Activated T-cell treated with anti-CD3 and anti-CD28 coated beads for 48 hours (primary cell): ENCODE data around the gene LETM1.

Experiments used
- DNase-seq: peaks from one replicate; pipeline ENCODE4 v3.0.0-alpha.2; 2020; ENCODE audit warnings: low read depth

Gene LETM1

DNA sequence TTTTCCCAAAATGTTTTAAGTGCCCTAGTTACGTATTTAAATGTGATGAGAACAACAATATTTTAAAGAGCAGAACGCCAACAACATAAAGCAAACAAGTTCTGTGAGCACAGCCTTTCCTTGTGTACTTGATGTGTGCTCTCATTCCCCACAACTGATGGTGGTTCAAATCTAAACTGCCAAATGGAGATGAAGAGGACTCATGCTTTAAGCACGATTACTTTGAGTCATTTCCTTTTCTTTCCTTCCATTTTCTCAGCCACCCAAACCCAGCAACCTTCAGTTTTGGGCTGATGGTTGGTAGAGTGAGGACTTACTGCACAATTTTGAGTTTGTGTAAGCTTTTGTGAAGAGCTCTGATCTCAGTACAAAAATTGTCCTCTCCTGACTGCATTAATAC is 16.9 kb upstream of the LETM1 start:
- DNase-seq = no peak

DNA sequence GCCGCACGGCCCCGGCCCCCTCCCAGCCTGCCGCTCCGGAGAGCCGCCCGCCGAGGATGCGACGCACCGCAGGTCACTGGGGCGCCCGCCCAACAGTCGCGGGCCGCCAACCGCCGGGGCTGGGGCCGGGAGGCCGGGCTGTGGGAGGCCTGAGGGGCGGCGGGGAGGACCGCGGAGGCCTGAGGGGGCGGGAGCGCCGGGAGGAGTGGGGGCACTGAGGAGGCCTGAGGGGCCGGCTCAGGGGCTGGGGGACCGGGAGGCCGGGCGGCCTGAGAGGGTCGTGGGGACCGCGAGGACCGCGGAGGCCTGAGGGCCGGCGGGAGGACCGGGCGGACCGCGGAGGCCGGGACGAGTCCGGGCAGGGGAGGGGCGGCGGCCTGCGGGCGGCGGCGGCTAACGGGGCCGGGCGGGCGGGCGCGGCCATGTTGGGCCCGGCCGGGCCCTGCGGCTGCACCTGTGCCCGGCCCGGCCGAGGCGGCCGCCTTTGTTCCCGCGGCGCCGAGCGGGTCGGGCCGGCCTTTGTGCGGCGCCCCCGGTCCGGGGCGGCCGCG is 15.6 kb upstream of the LETM1 start:
- DNase-seq = no peak

DNA sequence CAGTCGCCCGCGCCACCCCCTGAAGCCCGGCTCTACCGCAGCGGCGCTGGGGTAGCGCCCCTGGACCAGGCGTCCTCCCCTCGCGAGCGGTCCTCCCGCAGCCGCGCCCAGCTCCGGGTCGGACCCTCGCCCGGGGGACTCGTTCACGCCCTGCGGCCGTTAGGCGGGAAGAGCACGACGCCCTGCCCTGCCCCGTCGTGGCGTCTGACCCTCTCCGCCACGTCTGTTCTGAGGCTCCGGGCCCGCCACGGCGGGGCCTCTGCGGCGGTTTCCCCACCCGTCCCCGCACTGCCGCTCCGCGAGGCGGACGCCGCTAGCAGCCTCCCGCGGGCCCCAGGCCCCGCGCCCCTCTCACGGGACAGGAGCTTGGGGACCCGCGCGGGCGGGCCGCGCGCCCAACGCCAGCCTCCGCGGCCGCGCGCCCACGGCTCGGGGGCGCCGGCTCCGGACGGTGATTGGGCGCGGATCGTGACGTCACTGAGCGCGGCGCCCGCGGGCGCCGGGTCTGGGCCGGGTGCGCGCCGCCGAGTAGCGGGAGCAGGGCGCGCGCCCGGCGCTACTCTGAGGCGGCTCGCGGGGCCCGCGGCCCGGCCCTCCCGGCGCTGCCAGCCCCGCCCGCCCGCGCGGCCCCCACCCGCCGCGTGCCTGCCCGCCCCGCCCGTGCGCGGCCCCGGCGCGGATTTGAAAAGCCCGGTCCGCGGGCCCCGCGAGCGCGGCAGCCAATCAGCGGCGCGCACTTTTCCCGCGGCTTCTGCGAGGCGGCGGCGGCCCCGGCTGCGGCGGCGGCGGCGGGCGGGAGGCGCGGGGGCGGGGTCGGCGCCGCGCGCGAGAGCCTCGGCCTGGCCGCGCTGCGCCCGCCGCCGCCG is 14.9 kb upstream of the LETM1 start, which contains the start of gene NSD2:
Gene NSD2 (plus strand): TSS at position 816 of the 866 bp plus-strand sequence. CDS start 29,262 bp downstream, outside the sequence.
- DNase-seq = peak; percentile 95

DNA sequence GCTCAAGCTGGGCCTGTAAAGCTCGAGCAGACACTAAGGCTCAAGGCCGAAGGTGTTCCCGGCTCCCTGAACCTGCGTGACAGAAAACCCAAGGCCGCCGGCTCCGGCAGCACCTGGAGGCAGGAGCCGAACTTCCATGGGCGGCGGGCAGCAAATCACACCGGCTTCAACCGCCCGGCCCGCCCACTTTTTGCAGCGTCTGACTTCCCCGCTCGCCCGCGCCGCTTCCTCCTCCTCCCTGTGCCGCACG is 14.3 kb upstream of the LETM1 start:
- peak; percentile 81 for DNase-seq

DNA sequence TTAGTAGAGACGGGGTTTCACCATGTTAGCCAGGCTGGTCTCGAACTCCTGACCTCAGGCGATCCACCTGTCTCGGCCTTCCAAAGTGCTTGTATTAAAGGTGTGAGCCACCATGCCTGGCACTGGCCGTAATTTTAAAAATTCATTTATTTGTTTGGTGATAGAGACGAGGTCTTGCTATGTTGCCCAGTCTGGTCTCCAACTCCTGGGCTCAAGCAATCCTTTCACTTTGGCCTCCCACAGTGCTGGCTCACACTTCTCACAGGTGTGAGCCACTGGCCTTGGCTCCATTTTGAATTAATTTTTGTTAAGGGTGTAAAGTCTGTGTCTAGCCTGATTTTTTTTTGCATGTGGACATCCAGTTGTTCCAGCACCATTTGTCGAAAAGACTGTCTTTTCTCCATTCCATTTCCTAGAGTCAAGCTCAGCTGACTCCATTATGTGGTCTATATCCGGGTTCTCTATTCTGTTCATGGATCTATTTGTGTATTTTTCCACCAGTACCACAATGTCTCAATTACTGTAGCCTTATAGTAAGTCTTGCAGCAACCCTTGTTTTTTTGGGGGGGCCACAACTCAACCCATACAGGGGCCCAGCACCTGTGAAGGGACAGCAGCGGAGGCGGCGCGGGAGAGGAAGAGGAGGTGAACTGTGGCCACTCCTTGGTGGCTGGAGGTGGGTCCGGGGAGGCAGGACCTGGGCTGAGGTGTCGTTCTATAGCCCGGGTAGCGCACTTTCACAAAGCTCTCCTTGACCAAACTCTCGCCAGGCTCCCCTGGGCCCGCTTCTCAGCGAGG is 13.8 kb upstream of the LETM1 start:
- DNase-seq = no peak

DNA sequence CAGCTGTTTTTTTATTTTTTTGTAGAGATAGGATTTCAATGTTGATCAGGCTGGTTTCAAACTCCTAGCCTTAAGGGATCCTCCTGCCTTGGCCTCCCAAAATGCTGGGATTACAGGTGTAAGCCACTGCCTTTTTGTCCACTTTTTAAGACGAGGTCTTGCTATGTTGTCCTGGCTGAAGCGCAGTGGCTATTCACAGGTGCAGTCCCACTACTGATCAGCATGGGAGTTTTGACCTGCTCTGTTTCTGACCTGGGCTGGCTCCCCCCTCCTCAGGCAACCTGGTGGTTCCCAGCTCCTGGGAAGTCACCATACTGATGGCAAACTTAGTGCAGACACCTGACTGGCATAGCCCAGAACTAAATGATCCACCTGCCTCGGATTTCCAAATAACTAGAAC is 13.0 kb upstream of the LETM1 start:
- DNase-seq = no peak

DNA sequence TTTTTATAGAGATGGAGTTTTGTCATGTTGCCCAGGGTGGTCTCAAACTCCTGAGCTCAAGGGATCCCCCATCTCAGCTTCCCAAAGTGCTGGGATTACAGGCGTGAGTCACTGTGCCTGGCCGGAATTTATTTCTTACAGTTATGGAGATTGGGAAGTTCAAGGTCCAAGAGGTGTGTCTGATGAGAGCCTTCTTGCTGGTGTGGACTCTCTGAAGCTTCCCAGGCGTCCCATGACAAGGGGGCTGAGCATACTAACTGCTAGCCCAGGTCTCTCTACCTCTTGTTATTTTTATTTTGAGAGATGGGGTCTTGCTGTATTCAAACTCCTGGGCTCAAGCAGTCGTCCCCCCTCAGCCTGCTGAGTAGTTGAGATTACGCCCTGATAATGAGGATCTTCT is 12.3 kb upstream of the LETM1 start:
- DNase-seq = no peak

DNA sequence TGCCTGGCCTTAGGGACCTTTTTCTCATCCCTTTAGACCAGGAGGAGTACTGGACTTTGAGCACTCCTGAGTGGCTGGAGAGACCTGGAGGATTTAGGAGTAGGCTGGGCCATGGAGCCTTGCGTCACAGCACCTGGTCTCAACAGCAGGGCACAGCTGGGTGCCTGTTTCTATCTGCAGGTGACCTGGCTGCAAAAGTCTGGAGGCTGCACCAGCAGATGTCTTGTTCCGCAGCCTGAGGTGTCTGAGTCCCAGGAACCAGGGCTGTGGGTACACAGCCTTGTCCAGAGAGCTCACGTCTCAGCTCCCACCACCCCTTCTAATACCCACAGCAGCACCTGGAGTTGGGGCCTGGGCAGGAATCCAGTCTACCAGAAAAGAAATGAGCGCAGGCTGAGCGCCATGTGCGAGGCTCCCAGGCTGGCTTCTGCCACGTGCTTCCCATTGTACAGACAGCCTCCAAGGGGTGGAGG is 10.3 kb upstream of the LETM1 start:
- no peak for DNase-seq

DNA sequence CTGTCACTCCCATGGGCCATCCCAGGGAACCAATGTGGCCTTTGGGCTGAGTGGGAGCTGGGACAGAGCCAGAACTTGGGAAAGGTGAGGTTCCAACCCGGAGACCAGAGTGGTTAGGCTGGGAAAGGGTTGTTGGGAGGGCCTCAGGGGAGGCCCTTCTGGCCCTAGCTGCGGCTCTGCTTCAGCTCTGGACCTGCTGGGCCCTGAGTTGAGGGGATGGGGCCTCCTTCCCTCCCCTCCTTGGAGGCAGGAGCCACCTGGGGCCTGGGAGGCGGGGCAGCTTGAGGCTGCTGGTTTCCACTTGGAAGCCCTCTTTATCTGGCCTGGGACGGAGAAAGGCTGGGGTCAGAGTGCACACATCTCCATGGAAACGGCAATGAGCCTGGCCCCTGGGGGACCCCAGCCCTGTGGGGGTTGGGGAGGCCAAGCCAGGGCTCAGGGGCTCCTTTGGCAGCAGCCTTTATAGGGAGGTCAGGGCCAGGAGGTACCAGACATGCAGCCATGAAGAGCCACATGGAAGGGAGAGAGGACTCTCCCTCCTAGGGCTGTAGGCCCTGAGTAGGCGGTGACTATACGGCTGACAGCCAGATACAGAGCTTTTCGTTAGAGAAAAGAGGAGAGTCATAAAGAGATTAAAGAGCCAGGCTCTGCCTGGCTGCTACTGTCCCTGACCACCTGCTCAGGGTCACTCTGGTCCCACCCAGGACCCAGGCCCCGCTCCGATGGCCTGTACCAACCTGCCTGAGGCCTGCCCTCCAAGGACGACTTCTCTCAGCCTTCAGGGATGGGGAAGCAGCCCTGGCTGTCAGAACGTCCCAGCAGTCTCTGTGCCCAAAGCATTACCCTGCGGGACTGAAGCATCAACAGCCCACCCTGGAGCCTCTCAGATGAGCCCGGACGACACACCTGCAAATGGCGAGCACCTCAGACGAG is 8.4 kb upstream of the LETM1 start:
- no peak for DNase-seq

DNA sequence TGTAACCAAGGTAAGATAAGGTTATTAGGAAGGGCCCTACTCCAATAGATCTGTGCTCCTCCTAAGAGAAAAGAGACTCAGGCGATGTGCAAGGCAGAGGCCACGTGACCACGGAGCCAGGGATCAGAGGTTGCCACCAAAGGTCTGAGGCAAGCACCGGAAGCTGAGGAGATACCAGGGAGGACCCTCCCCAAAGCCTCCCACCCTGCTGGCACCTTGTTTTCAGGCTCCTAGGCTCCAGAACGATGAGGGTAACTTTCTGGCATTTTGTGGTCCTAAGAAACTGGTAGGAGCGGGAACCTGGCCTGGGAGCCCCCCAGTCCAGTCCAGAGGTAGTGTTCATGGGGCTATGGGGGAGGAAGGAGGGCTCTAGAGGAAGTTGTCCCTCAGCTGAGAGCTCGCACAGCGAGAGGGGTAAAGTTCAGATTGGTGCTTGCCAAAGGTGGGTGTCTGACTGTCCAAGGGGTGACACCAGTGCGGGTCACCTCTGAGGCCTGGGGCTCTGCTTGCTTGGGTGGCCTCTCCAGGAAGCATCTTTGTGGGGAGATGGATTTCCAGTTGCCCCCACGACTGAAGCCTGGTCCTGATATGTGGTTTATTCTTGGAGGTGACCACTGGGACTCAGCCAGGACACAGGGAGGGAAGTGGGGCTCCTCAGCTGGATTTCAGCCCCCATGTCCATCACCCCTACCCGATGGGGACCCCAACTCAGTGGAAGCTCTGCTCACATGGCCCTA is 7.5 kb upstream of the LETM1 start:
- no peak for DNase-seq

DNA sequence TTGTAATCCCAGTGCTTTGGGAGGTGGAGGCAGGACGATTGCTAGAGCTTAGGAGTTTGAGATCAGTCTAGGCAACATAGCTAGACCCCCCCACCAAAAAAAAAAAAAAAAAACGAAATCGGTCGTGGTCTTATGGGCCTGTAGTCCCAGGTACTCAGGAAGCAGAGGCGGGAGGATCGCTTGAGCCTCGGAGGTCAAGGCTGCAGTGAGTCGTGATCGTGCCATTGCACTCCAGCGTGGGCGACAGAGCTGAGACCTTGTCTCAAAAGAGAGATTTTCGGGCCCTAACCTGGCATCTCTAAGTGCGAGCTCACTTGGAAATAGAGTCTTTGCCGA is 7.0 kb upstream of the LETM1 start:
- no peak for DNase-seq

DNA sequence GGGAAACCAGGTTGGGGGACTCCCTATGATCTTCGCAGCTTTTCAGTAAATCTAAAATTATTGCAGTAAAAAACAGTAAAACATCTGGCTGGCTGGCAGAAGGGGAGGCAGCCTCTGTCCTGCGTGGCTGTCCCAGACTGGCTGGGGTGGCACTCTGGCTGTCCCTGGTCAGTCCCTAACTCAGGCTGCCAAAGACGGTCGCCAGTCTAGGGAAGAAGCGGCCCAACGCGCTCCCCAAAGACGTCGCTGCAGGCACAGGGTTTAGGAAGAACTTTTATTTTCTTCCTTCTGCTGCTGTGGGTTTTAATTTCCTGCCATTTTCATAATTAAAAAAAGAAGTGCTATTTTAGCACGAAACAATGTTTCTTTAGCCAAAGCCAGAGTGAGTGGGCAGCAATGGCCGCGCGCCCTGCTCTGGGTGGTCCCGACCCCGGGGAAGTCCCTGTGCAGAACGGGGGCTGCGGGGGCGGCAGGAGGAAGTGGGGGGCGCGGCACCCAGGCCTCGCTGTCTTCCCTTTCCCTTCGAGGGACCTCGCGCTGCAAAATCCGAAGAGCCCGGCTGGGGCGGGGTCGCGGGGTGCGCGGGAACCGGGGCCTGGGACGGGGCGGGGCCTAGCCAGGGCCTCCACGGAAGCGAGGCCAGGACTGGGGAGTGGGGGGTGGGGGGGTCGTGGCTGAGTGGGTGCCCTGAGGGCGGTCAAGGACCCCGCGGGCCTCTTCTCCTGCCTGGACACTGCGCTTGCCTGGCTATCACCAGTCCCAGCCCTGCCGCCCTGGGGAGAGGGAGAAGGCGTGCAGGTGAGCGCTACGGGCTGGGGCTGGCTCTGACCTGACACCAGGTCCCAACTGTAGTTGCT is 6.3 kb upstream of the LETM1 start:
- DNase-seq = peak; percentile 34

DNA sequence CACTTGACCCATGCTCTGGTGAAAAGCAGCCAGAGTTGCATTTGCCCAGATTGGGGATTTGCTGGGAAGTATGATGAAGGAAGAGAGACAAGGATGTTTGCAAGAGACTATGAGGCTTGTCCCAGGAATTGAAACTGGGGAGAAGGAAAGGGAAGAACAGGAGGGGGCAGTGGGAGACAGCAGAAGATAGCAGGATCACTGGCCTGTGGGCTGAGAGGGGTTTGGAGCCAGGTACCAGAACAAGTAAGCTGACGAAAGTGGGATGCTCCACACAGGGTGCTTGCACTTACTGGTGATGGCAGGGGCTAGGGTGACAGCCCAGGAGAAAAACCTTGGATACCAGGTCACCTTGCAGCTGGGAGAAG is 3.4 kb upstream of the LETM1 start:
- no peak for DNase-seq

DNA sequence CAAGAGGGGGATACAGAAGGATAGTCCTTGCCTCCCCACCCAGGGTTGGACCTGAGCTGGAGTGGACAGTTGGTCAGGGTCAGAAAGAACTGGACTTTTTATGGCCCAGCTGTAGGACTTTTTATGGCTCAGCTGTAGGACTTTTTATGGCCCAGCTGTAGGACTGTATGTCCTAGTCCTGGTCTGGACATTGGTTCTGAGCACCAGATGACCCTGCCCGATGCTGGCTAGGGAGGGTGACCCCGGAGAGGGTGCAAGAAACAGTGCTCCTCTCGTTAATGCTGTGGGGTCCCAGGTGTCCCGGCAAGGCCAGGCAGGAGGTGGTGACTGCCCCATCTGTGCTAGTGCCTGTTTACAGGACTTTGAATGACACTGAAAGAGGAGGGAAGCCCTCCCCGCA is 2.0 kb upstream of the LETM1 start:
- no peak for DNase-seq

DNA sequence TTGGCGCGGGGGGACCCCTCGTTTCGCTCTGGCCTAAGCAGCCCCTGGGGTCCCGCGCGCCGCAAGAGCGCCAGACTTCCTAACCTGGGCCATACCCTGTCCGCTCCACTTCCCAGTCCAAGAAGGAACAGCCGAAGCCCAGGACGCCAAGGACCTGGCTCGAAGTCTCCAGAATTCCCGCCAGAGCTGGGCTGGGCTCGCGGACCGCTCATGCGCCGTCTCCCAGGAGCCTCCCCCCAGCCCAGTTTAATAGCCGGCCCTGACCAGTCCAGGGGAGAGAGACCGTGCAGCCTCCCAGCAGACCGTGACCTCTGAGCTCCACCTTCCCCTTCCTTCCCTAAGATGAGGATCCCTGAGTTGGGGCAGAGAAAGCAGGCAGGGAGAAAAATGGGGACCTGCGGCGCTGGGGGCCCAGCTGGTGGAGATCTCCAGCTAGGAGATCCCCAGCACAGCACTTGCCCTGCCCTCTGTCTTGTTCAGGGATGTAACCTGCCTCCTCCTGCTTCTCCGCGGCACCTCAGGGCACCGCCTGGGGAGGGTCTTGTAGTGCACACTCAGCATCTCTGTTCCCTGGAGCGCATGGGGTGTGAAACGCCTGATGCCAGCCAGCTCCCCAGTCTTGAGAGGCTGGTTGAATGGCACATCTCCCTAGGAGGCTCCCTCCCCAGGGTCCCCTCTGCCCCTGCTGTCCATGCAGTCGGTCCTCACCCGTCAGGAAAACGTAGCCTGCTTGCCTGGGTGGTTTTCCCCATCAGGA is 1.2 kb upstream of the LETM1 start:
- no peak for DNase-seq

DNA sequence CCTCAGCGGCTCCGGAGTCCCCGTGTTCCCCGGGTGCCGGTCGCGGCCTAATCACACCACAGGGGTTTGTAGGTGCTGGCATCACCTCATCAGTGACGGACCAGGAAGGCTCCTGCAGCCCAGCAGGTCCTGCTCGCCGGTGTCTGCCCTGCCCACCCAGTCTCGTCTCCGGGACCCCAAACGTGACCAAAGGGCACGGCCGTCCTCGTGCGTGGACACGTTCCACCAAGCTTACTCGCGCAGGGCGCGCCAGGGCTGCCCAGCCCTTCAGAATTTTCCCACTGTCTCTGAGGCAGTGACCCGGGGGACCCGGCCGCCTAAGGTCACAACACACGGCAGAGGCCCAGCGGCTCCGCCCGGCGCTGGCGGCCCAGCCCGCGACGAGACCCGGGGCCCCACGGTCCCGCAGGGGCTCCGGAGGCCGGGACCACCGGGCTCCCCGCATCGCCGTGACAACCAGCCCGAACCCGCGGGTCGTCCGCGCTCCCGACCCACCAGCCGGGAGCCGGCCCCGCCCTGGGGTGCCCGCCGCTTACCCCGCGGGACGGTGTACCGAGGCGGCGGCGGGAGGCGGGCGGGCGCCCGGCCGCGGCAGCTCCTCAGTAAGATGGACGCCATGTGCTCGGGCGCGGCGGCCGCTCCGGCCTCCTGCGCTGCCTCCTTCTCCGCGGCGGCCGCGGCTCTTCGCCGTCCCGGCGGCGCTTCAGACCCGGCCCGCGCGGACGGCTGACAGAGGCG is 454 bp downstream of the LETM1 start:
- no peak for DNase-seq

DNA sequence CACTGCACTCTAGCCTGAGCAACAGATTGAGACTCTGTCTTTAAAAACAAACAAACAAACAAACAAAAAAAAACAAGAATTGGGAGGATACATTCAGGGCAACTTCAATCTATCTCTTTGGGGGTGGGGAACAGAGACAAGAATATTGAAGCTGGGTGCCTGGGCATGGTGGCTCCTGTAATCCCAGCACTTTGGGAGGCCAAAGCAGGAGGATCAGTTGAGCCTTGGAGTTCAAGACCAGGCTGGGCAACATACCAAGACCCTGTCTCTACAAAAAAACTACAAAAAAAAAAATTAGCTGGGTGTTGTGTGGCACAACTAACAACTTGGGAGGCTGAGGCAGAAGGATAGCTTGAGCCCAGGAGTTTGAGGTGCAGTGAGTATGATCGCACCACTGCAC is 1.2 kb downstream of the LETM1 start:
- no peak for DNase-seq

DNA sequence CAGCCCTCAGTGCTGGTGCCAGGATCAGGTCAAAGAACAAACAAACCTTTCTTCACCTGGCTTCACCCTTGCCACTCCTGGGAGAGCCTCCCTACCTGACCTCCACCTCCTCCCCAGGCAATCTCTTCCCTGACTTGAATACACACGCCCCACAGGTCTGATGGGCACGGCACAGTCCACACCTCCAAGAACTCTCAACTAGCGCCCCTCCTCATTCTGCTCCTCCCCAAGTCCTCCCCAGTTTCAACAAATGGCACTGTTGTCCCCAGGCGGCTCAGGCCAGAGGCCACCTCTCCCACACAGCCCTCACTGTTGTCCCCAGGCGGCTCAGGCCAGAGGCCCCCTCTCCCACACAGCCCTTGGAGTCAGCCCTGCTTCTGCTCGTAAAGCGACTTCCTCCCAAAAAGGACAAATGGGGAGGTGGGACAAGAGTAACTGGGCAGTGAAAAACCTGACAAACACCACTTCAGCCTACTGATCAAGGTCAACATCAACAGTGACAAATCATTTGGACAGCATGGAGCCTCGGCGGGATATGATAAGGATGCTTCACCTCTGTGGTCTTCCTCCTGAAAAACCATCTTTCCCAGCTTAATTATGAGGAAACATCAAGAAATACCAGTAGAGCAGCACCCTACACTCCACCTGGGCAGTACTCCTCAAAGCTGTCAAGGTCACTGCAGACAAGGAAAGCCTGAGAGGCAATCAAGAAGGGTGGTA is 2.9 kb downstream of the LETM1 start:
- DNase-seq = no peak
